GM23248 (cell line): ENCODE measurements around the gene TMCC2. TPM values are rescaled to one million over a fixed set of nuclear protein-coding genes. Genes with fewer than 3 reads are reported as not detected.

ENCODE experiments used
- DNase-seq: peaks from one replicate; pipeline ENCODE4 v3.0.0-alpha.2; 2015
- H2AFZ ChIP-seq: fragments of 200-600 bp; sonication (generic); 2 replicates; pipeline ENCODE4 v1.6.1; 2016; ENCODE audit warnings: antibody characterized with exemption
- H3F3A ChIP-seq: fragments of 200-600 bp; sonication (generic); 2 replicates; pipeline ENCODE4 v1.6.1; 2016; ENCODE audit warnings: mild to moderate bottlenecking, antibody characterized with exemption, mixed run types; ENCODE audit not compliant: insufficient read depth
- H3K27ac ChIP-seq: fragments of 200-600 bp; sonication (generic); 2 replicates; pipeline ENCODE4 v1.5.1; 2016; ENCODE audit warnings: mild to moderate bottlenecking
- H3K27me3 ChIP-seq: fragments of 200-600 bp; sonication (generic); replicated peaks from 2 replicates; pipeline ENCODE4 v1.6.1; 2016; ENCODE audit warnings: mild to moderate bottlenecking; ENCODE audit not compliant: insufficient read depth
- H3K36me3 ChIP-seq: fragments of 200-600 bp; sonication (generic); 2 replicates; pipeline ENCODE4 v1.6.1; 2016; ENCODE audit warnings: low read depth, mild to moderate bottlenecking
- H3K4me1 ChIP-seq: fragments of 200-600 bp; sonication (generic); 2 replicates; pipeline ENCODE4 v1.6.1; 2016; ENCODE audit warnings: mild to moderate bottlenecking; ENCODE audit not compliant: insufficient read depth
- H3K4me2 ChIP-seq: fragments of 200-600 bp; sonication (generic); one replicate; pipeline ENCODE4 v1.6.1; 2016; ENCODE audit warnings: mild to moderate bottlenecking; ENCODE audit not compliant: unreplicated experiment
- H3K4me3 ChIP-seq: fragments of 200-600 bp; sonication (generic); 2 replicates; pipeline ENCODE4 v1.5.1; 2016; ENCODE audit warnings: mild to moderate bottlenecking
- H3K79me2 ChIP-seq: fragments of 200-600 bp; sonication (generic); 2 replicates; pipeline ENCODE4 v1.6.1; 2016; ENCODE audit warnings: mild to moderate bottlenecking; ENCODE audit not compliant: insufficient read depth
- H3K9ac ChIP-seq: fragments of 200-600 bp; sonication (generic); 2 replicates; pipeline ENCODE4 v1.6.1; 2016; ENCODE audit warnings: mild to moderate bottlenecking
- H3K9me2 ChIP-seq: fragments of 200-600 bp; sonication (generic); 2 replicates; pipeline ENCODE4 v1.6.1; 2016; ENCODE audit warnings: mixed run types, mild to moderate bottlenecking, moderate library complexity; ENCODE audit not compliant: insufficient read depth
- H3K9me3 ChIP-seq: fragments of 200-600 bp; sonication (generic); one replicate; pipeline ENCODE4 v1.6.1; 2017; ENCODE audit warnings: low read depth
- H4K20me1 ChIP-seq: fragments of 200-600 bp; sonication (generic); 2 replicates; pipeline ENCODE4 v1.6.0; 2016; ENCODE audit not compliant: insufficient read depth
- EZH2 ChIP-seq: fragments of 200-600 bp; sonication (generic); IDR thresholded peaks from 2 replicates; pipeline ENCODE4 v1.6.1; 2018; ENCODE audit warnings: antibody characterized with exemption, mild to moderate bottlenecking; ENCODE audit not compliant: insufficient read depth, poor library complexity, severe bottlenecking
- EZH2phosphoT487 ChIP-seq: fragments of 200-600 bp; sonication (generic); IDR thresholded peaks from 2 replicates; pipeline ENCODE4 v1.6.1; 2018; ENCODE audit warnings: antibody characterized with exemption, moderate library complexity, mild to moderate bottlenecking, low read depth; ENCODE audit not compliant: insufficient read depth
- WGBS, 2 experiments: methylation state at CpG; one replicate each; pipeline ENCODE4 v1.1.6; 2015 to 2017; ENCODE audit warnings: low lambda C conversion rate in 2 of 2, low coverage in 1 of 2; ENCODE audit errors: missing lambda C conversion rate in 2 of 2; 5-methylcytosine and 5-hydroxymethylcytosine counted together
- in situ Hi-C: fragments of 300-500 bp; cut with MboI; formaldehyde crosslinking; loops from 2 replicates; pipeline ENCODE4 v1.15.0; 2020
- polyA plus RNA-seq: library from polyadenylated mRNA; unstranded; fragments of >200 nt; fragmentation: Nextera tagmentation; extraction: Ambion mirVana; gene quantifications from 2 replicates; pipeline ENCODE4 v1.2.1, GENCODE V29; 2016
- total RNA-seq: library from RNA; depleted of rRNA; stranded (reverse); fragments of >200 nt; shearing (Covaris generic); gene quantifications from 2 replicates; pipeline ENCODE4 v1.2.3, GENCODE V29; 2014

The TMCC2 gene
- total and polyA plus RNA-seq, 2 experiments from 2014 or later = 0.39 to 1.7 TPM

DNA sequence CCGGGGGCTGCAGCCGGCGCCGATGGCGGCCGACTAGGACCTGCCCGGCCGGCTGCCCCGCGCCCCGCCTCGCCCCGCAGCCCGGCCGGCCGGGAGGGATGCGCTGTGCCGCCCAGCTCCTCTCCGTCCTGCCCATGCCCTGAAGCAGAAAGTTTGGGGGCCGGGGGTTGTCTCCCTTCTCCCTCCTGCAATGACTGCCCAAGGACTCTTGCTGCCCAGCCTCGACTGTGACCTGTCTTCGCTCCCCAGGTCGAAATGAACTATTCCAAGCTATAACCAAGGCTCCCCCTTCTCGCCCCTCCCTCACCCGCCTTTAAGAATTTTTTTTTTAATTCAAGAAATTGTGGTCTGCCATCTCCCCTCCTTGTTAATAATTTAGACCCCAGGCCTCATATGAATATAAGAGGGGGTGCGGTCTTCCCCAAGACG, 361 bp downstream of the TMCC2 start:
- in situ Hi-C loops = no loop called here
- Histone ChIP-seq H3K79me2 (no peaks in the 10 kb centered on the region), H3K9me2 (no peaks in the 10 kb centered on the region), H3K4me3 (peak overlapping the region; percentile 76), H3K9ac (peak overlapping the region; percentile 43; the same call in 1 of the 2 replicates), H3F3A (peaks cover 9% of the 10 kb centered on the region; the same call in 1 of the 2 replicates), H3K9me3 (no peaks in the 10 kb centered on the region), H3K27me3 (no peaks in the 10 kb centered on the region), H3K4me2 (peak overlapping the region; percentile 93), H3K27ac (no peak overlapping the region), H2AFZ (peak overlapping the region; percentile 83), H4K20me1 (no peaks in the 10 kb centered on the region), H3K4me1 (no peaks in the 10 kb centered on the region), H3K36me3 (no peaks in the 10 kb centered on the region)
- TF ChIP-seq EZH2phosphoT487 (no peak), EZH2 (no peak)
- DNase-seq = no peak
- WGBS, 2 experiments = 0 to 7% methylated on average over 16 to 21 of the region's 27 CpGs

GRCh38 chr1:205229399-205229871, 1.7 kb downstream of the TMCC2 start:
- TF ChIP-seq EZH2phosphoT487 (no peak), EZH2 (no peak)
- 4 to 11% methylated on average over 4 to 15 of the region's 15 CpGs for WGBS, 2 experiments
- Histone ChIP-seq H3K36me3 (no peaks in the 10 kb centered on the region), H3K9ac (0 out of 2 replicates have a peak overlapping the region, but pooled peaks have one; percentile 43), H2AFZ (peak overlapping the region; percentile 83), H3K4me2 (peak overlapping the region; percentile 93), H3F3A (peaks cover 9% of the 10 kb centered on the region; the same call in 1 of the 2 replicates), H3K27ac (no peak overlapping the region), H3K9me2 (no peaks in the 10 kb centered on the region), H3K4me3 (peak overlapping the region; percentile 76), H3K4me1 (no peaks in the 10 kb centered on the region), H3K79me2 (no peaks in the 10 kb centered on the region), H3K27me3 (no peaks in the 10 kb centered on the region), H4K20me1 (no peaks in the 10 kb centered on the region), H3K9me3 (no peaks in the 10 kb centered on the region)
- peak; percentile 53 for DNase-seq
- in situ Hi-C loops = no loop called here

- Histone ChIP-seq H3K4me3 (no peak overlapping the region), H3K4me2 (no peak overlapping the region), H3K36me3 (no peaks in the 10 kb centered on the region), H3K9ac (no peak overlapping the region), H3K4me1 (no peaks in the 10 kb centered on the region), H2AFZ (no peak overlapping the region), H3F3A (peaks cover 9% of the 10 kb centered on the region; the same call in 1 of the 2 replicates), H3K27me3 (no peaks in the 10 kb centered on the region), H3K79me2 (no peaks in the 10 kb centered on the region), H3K9me2 (no peaks in the 10 kb centered on the region), H3K27ac (no peak overlapping the region), H3K9me3 (no peaks in the 10 kb centered on the region), H4K20me1 (no peaks in the 10 kb centered on the region)
- in situ Hi-C loops = no loop called here
- TF ChIP-seq EZH2phosphoT487 (no peak), EZH2 (no peak)
- 63 to 65% methylated on average over 10 of the region's 10 CpGs for WGBS, 2 experiments
- peak; percentile 9 for DNase-seq
Measured at GRCh38 chr1:205229916-205230700, 2.4 kb downstream of the TMCC2 start.

DNA sequence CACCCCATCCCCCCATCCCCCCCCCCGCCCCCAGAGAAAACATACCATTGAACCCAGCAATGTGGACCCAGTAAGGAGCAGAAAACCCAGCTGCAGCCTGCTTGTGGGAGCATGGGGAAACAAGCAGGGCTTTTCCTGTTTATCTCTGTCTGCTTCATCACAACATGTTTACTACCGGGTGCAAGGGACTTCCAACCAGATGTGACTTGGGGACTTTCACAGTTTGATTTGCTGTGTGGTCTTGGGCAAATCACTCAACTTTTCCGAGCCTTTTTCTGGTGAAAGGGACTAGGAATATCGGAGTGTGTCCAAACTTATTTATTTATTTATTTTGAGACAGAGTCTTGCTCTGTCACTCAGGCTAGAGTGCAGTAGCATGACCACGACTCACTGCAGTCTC, 3.2 kb downstream of the TMCC2 start:
- H4K20me1 ChIP-seq = no peaks in the 10 kb centered on the region
- peaks cover 9% of the 10 kb centered on the region; the same call in 1 of the 2 replicates for H3F3A ChIP-seq
- no peak overlapping the region for H3K9ac ChIP-seq
- in situ Hi-C loops = no loop called here
- no peaks in the 10 kb centered on the region for H3K27me3 ChIP-seq
- no peaks in the 10 kb centered on the region for H3K4me1 ChIP-seq
- H3K79me2 ChIP-seq = no peaks in the 10 kb centered on the region
- H3K4me2 ChIP-seq = no peak overlapping the region
- H3K9me3 ChIP-seq = no peaks in the 10 kb centered on the region
- no peaks in the 10 kb centered on the region for H3K36me3 ChIP-seq
- 88 to 98% methylated on average over 5 of the region's 5 CpGs for WGBS, 2 experiments
- no peaks in the 10 kb centered on the region for H3K9me2 ChIP-seq
- no peak overlapping the region for H3K27ac ChIP-seq
- no peak overlapping the region for H3K4me3 ChIP-seq
- no peak for DNase-seq
- TF ChIP-seq EZH2phosphoT487 (no peak), EZH2 (no peak)
- no peak overlapping the region for H2AFZ ChIP-seq
